Activated naive CD8-positive, alpha-beta T cell treated with anti-CD3 and anti-CD28 coated beads, Interleukin-2, amount 10 ng/mL, durations not matched to agents 7 days and 5 days (primary cell): ENCODE measurements around the gene C6orf132. TPM values are rescaled to one million over a fixed set of nuclear protein-coding genes. Genes with fewer than 3 reads are reported as not detected.

ENCODE experiments used
- ATAC-seq: fragments of 150-1000 bp; cut with Tn5 transposase; one replicate; pipeline ENCODE4 v1.10.0; 2021; ENCODE audit warnings: low read depth, moderate library complexity
- POLR2A ChIA-PET: fragments of 350-600 bp; sonication (Branson Sonifier 250); formaldehyde crosslinking; loops from one replicate; lab custom pipeline; 2021; ENCODE audit warnings: antibody characterized with exemption; lab: Charles Lee
- DNase-seq: peaks from one replicate; pipeline ENCODE4 v3.0.0; 2021
- H3K27ac Mint-ChIP-seq: one replicate; pipeline ENCODE4 v1.8.0; 2022; ENCODE audit warnings: mild to moderate bottlenecking, mixed read lengths
- H3K27me3 Mint-ChIP-seq: one replicate; pipeline ENCODE4 v1.8.0; 2022; ENCODE audit warnings: mild to moderate bottlenecking, moderate library complexity, mixed read lengths
- H3K36me3 Mint-ChIP-seq: one replicate; pipeline ENCODE4 v1.8.0; 2021; ENCODE audit warnings: mild to moderate bottlenecking, mixed read lengths
- H3K4me1 Mint-ChIP-seq: one replicate; pipeline ENCODE4 v1.8.0; 2021; ENCODE audit warnings: mixed read lengths
- H3K4me3 Mint-ChIP-seq: one replicate; pipeline ENCODE4 v1.8.0; 2022; ENCODE audit warnings: mild to moderate bottlenecking, moderate library complexity, mixed read lengths
- H3K9me3 Mint-ChIP-seq: one replicate; pipeline ENCODE4 v1.8.0; 2021; ENCODE audit warnings: mixed read lengths
- total RNA-seq, 2 experiments: library from RNA; stranded (reverse); gene quantifications; one replicate each; pipeline ENCODE4 v1.2.3, GENCODE V29; 2021

C6orf132 gene
- total RNA-seq, 2 experiments from 2014 or later: 0.08 to 0.14 TPM

DNA sequence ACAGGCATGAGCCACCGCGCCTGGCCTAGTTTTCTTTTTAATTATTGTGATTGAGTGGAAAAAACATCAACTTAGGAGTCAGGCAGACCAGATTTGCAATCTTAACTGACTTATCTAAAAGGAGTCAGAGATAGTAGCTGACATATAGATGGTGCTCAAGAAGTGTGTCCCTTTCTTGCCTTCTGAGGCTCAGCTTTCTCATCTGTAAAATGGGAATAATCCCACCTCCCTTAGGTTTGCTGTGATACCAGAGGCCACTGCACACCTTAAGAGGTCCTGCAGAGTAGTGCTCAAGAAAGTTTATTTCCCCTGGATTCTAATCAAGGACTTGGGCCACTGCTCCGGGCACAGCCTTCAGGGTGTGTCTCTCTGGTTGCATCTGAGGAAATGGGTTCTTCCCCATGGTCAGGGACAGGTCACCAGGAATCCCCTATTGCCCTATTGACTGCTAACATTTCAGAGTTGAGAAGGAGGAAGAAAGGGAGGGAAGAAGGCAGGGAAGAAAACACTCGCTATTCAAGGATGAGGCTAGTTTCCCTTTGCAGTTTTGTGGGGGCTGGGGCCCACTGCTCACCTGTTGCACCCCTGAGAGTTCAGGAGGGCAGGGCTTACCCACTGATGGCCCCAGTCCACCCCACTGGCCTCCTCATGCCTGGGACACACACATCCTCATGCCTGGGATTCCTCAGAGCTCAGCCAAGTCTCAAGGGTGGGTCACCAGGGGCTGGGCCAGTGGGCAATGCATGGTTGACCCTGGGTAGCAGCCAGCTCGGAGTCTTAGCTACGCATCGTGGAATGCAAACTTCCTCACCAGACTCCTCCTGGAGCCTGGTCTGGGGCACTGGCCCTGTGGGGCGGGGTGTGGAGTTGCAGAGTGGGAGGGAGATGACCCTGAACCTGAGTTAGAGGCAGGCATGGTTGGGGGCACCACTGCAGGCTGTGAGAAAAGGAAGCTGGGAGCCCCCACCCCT, 21.2 kb downstream of the C6orf132 start:
- DNase-seq: no peak
- Mint-ChIP-seq H3K36me3 (no peaks in the 10 kb centered on the region), H3K4me3 (no peak overlapping the region), H3K27me3 (peaks cover 2% of the 10 kb centered on the region), H3K4me1 (no peaks in the 10 kb centered on the region), H3K27ac (no peak overlapping the region), H3K9me3 (no peaks in the 10 kb centered on the region)
- no peak for ATAC-seq
- POLR2A ChIA-PET: no interaction called here

- peaks cover 2% of the 10 kb centered on the region for H3K27me3 Mint-ChIP-seq
- POLR2A ChIA-PET: no interaction called here
- ATAC-seq (no peak), DNase-seq (no peak)
- H3K36me3 Mint-ChIP-seq: no peaks in the 10 kb centered on the region
- H3K27ac Mint-ChIP-seq: no peak overlapping the region
- no peak overlapping the region for H3K4me3 Mint-ChIP-seq
- no peaks in the 10 kb centered on the region for H3K4me1 Mint-ChIP-seq
- no peaks in the 10 kb centered on the region for H3K9me3 Mint-ChIP-seq
Observed at GRCh38 chr6:42118162-42119001, 24.0 kb downstream of the C6orf132 start.

- H3K9me3 Mint-ChIP-seq: no peaks in the 10 kb centered on the region
- no peaks in the 10 kb centered on the region for H3K36me3 Mint-ChIP-seq
- no peaks in the 10 kb centered on the region for H3K4me1 Mint-ChIP-seq
- H3K27me3 Mint-ChIP-seq: peaks cover 4% of the 10 kb centered on the region
- no peak for ATAC-seq
- no peak for DNase-seq
- H3K4me3 Mint-ChIP-seq: no peak overlapping the region
- POLR2A ChIA-PET: no interaction called here
- no peak overlapping the region for H3K27ac Mint-ChIP-seq
Observed at GRCh38 chr6:42117843-42118161, 24.6 kb downstream of the C6orf132 start.

GRCh38 chr6:42113936-42114636, 28.3 kb downstream of the C6orf132 start:
- H3K4me3 Mint-ChIP-seq: no peak overlapping the region
- no peak overlapping the region for H3K27ac Mint-ChIP-seq
- no peaks in the 10 kb centered on the region for H3K4me1 Mint-ChIP-seq
- no peaks in the 10 kb centered on the region for H3K9me3 Mint-ChIP-seq
- no peaks in the 10 kb centered on the region for H3K36me3 Mint-ChIP-seq
- POLR2A ChIA-PET: interaction anchor here (0.6 kb wide), 1 partner anchor 805 kb away, joined by 3 read pairs; no protein-coding TSS in a partner anchor
- H3K27me3 Mint-ChIP-seq: peaks cover 16% of the 10 kb centered on the region
- no peak for ATAC-seq
- DNase-seq: no peak

- no peak for DNase-seq
- ATAC-seq: no peak
- Mint-ChIP-seq H3K36me3 (no peaks in the 10 kb centered on the region), H3K27ac (no peak overlapping the region), H3K27me3 (peaks cover 24% of the 10 kb centered on the region), H3K4me3 (no peak overlapping the region), H3K9me3 (no peaks in the 10 kb centered on the region), H3K4me1 (no peaks in the 10 kb centered on the region)
- POLR2A ChIA-PET: no interaction called here
Observed at GRCh38 chr6:42112351-42112750, 30.1 kb downstream of the C6orf132 start.

GRCh38 chr6:42110683-42111082, 31.7 kb downstream of the C6orf132 start:
- POLR2A ChIA-PET: no interaction called here
- Mint-ChIP-seq H3K9me3 (no peaks in the 10 kb centered on the region), H3K27me3 (peaks cover 22% of the 10 kb centered on the region), H3K4me3 (no peak overlapping the region), H3K4me1 (no peaks in the 10 kb centered on the region), H3K36me3 (no peaks in the 10 kb centered on the region), H3K27ac (no peak overlapping the region)
- DNase-seq (no peak), ATAC-seq (no peak)

DNA sequence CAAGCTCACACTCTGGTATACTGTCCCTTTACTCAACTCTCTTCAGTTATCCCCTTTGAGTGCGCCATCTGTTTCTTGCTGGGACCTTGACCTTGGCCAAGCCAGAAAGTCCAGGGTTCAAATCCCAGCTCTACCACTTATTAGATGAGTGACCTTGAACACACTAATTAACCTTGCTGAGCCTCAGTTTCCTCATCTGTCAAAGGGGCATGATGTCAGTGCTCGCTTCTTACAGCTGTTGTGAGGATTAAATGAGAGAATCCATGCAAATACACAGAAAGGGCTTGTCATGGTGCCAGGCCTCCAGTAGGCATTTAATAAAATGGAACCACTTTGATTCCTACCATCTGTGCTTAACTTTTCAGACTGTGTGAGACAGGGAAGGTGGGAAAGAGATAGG, 34.3 kb downstream of the C6orf132 start:
- DNase-seq: no peak
- POLR2A ChIA-PET: no interaction called here
- no peak overlapping the region for H3K27ac Mint-ChIP-seq

GRCh38 chr6:42106112-42107023, 36.1 kb downstream of the C6orf132 start:
- ATAC-seq (no peak), DNase-seq (no peak)
- no peak overlapping the region for H3K4me3 Mint-ChIP-seq
- no peak overlapping the region for H3K27ac Mint-ChIP-seq
- H3K9me3 Mint-ChIP-seq: no peaks in the 10 kb centered on the region
- POLR2A ChIA-PET: no interaction called here
- H3K27me3 Mint-ChIP-seq: peaks cover 17% of the 10 kb centered on the region
- peaks cover 8% of the 10 kb centered on the region for H3K4me1 Mint-ChIP-seq
- H3K36me3 Mint-ChIP-seq: no peaks in the 10 kb centered on the region

More for the DNA sequence above, 34.3 kb downstream of the C6orf132 start:
- peaks cover 7% of the 10 kb centered on the region for H3K4me1 Mint-ChIP-seq
- no peaks in the 10 kb centered on the region for H3K36me3 Mint-ChIP-seq
- H3K4me3 Mint-ChIP-seq: no peak overlapping the region
- no peak for ATAC-seq
- no peaks in the 10 kb centered on the region for H3K9me3 Mint-ChIP-seq
- H3K27me3 Mint-ChIP-seq: peaks cover 22% of the 10 kb centered on the region

- H3K27me3 Mint-ChIP-seq: peaks cover 13% of the 10 kb centered on the region
- DNase-seq: no peak
- H3K27ac Mint-ChIP-seq: no peak overlapping the region
- H3K36me3 Mint-ChIP-seq: no peaks in the 10 kb centered on the region
- H3K9me3 Mint-ChIP-seq: no peaks in the 10 kb centered on the region
- no peak overlapping the region for H3K4me3 Mint-ChIP-seq
- H3K4me1 Mint-ChIP-seq: peaks cover 11% of the 10 kb centered on the region
- no peak for ATAC-seq
- POLR2A ChIA-PET: no interaction called here
Observed at GRCh38 chr6:42105709-42106108, 36.7 kb downstream of the C6orf132 start.

- no peaks in the 10 kb centered on the region for H3K36me3 Mint-ChIP-seq
- no peaks in the 10 kb centered on the region for H3K9me3 Mint-ChIP-seq
- POLR2A ChIA-PET: interaction anchor here (1.0 to 2.5 kb wide), 4 partner anchors 11 to 319 kb away, joined by 3 to 16 read pairs (median 4); partner anchors contain the start of gene TAF8
- H3K4me3 Mint-ChIP-seq: peak overlapping the region; percentile 81
- peak overlapping the region; percentile 38 for H3K27ac Mint-ChIP-seq
- H3K27me3 Mint-ChIP-seq: peaks cover 12% of the 10 kb centered on the region
- DNase-seq (no peak), ATAC-seq (no peak)
- H3K4me1 Mint-ChIP-seq: peaks cover 15% of the 10 kb centered on the region
Observed at GRCh38 chr6:42105156-42105648, 37.2 kb downstream of the C6orf132 start.

GRCh38 chr6:42104804-42105125, 37.7 kb downstream of the C6orf132 start:
- peaks cover 19% of the 10 kb centered on the region for H3K4me1 Mint-ChIP-seq

More at GRCh38 chr6:42104804-42105125, 37.7 kb downstream of the C6orf132 start:
- POLR2A ChIA-PET: interaction anchor here (0.8 to 2.5 kb wide), 7 partner anchors 11 to 319 kb away, joined by 3 to 16 read pairs (median 3); partner anchors contain the start of gene TAF8
- ATAC-seq (no peak), DNase-seq (no peak)
- H3K36me3 Mint-ChIP-seq: no peaks in the 10 kb centered on the region
- H3K27ac Mint-ChIP-seq: peak overlapping the region; percentile 38
- peaks cover 8% of the 10 kb centered on the region for H3K27me3 Mint-ChIP-seq
- H3K9me3 Mint-ChIP-seq: no peaks in the 10 kb centered on the region
- H3K4me3 Mint-ChIP-seq: peak overlapping the region; percentile 81
